Measurements from ENCODE around the gene OR2Y1. TPM values are rescaled to one million over a fixed set of nuclear protein-coding genes. Genes with fewer than 3 reads are reported as not detected.

OR2Y1 gene
- polyA plus RNA-seq, 1 donor (not counting 4 experiments of a cell fraction or from before 2014, with no cell fraction given): not detected

- Histone ChIP-seq H3K36me3 (ENCODE audit: control insufficient read depth in 2 of 2, extremely low read depth in 1 of 2, insufficient read depth in 2 of 2, low read length in 2 of 2) (no peaks in the 10 kb centered on the region), H3K9me1 (ENCODE audit: control insufficient read depth, extremely low read depth, insufficient read depth, low read length) (no peaks in the 10 kb centered on the region), H2AFZ (ENCODE audit: control insufficient read depth, low read length) (no peak overlapping the region), H3K9ac (ENCODE audit: control insufficient read depth, extremely low read depth, insufficient read depth, low read length) (no peak overlapping the region), H3K27me3 (ENCODE audit: control insufficient read depth, extremely low read depth, insufficient read depth, low read length) (no peaks in the 10 kb centered on the region), H3K9me3 (ENCODE audit: control insufficient read depth, low read depth, low read length) (no peaks in the 10 kb centered on the region), H4K20me1 (ENCODE audit: control insufficient read depth, extremely low read depth, insufficient read depth, low read length) (no peaks in the 10 kb centered on the region), H3K4me3 (ENCODE audit: control insufficient read depth in 2 of 3, extremely low read depth in 1 of 3, insufficient read depth in 2 of 3, low read depth in 1 of 3, low read length in 3 of 3) (no peak overlapping the region), H3K4me1 (ENCODE audit: control insufficient read depth, extremely low read depth, insufficient read depth, low read length) (no peaks in the 10 kb centered on the region), H3K27ac (ENCODE audit: control insufficient read depth, insufficient read depth, low read length) (no peak overlapping the region), H3K79me2 (ENCODE audit: control insufficient read depth, insufficient read depth, low read length) (no peaks in the 10 kb centered on the region), H3K4me2 (ENCODE audit: control insufficient read depth, extremely low read depth, insufficient read depth, low read depth, low read length) (no peak overlapping the region)
- FAIRE-seq: no peak
- no peak for DNase-seq (ENCODE audit: low read depth, low spot score)
- dilution Hi-C loops (cut with MboI; ENCODE audit: extremely low pct_ligation_motif_present, low sequenced_read_pairs): no loop called here
- no peak for TF ChIP-seq EZH2 (IDR thresholded peaks at IDR 0.05; ENCODE audit: low read length)
- TF ChIP-seq CTCF (optimal IDR thresholded peaks at IDR 0.05 in 1 of 3, IDR thresholded peaks at IDR 0.05 in 1 of 3, conservative IDR thresholded peaks at IDR 0.05 in 1 of 3; ENCODE audit: extremely low read depth in 1 of 3, insufficient read depth in 2 of 3, low read length in 3 of 3): no peak
Observed at GRCh38 chr5:180699042-180699441, 40.8 kb downstream of the OR2Y1 start.

- no peak overlapping the region for H3K27ac ChIP-seq (ENCODE audit: control insufficient read depth, insufficient read depth, low read length)
- H3K9ac ChIP-seq (ENCODE audit: control insufficient read depth, extremely low read depth, insufficient read depth, low read length): no peak overlapping the region
- H3K79me2 ChIP-seq (ENCODE audit: control insufficient read depth, insufficient read depth, low read length): no peaks in the 10 kb centered on the region
- no peaks in the 10 kb centered on the region for H3K9me1 ChIP-seq (ENCODE audit: control insufficient read depth, extremely low read depth, insufficient read depth, low read length)
- H3K4me1 ChIP-seq (ENCODE audit: control insufficient read depth, extremely low read depth, insufficient read depth, low read length): no peaks in the 10 kb centered on the region
- H4K20me1 ChIP-seq (ENCODE audit: control insufficient read depth, extremely low read depth, insufficient read depth, low read length): no peaks in the 10 kb centered on the region
- TF ChIP-seq CTCF (optimal IDR thresholded peaks at IDR 0.05 in 1 of 3, IDR thresholded peaks at IDR 0.05 in 1 of 3, conservative IDR thresholded peaks at IDR 0.05 in 1 of 3; ENCODE audit: extremely low read depth in 1 of 3, insufficient read depth in 2 of 3, low read length in 3 of 3) (no peak), EZH2 (IDR thresholded peaks at IDR 0.05; ENCODE audit: low read length) (no peak)
- no peak for FAIRE-seq
- dilution Hi-C loops (cut with MboI; ENCODE audit: extremely low pct_ligation_motif_present, low sequenced_read_pairs): no loop called here
- H2AFZ ChIP-seq (ENCODE audit: control insufficient read depth, low read length): no peak overlapping the region
- H3K36me3 ChIP-seq (ENCODE audit: control insufficient read depth in 2 of 2, extremely low read depth in 1 of 2, insufficient read depth in 2 of 2, low read length in 2 of 2): no peaks in the 10 kb centered on the region
- no peak for DNase-seq (ENCODE audit: low read depth, low spot score)
- H3K4me3 ChIP-seq (ENCODE audit: control insufficient read depth in 2 of 3, extremely low read depth in 1 of 3, insufficient read depth in 2 of 3, low read depth in 1 of 3, low read length in 3 of 3): no peak overlapping the region
- no peak overlapping the region for H3K4me2 ChIP-seq (ENCODE audit: control insufficient read depth, extremely low read depth, insufficient read depth, low read depth, low read length)
- no peaks in the 10 kb centered on the region for H3K9me3 ChIP-seq (ENCODE audit: control insufficient read depth, low read depth, low read length)
- no peaks in the 10 kb centered on the region for H3K27me3 ChIP-seq (ENCODE audit: control insufficient read depth, extremely low read depth, insufficient read depth, low read length)
Observed at GRCh38 chr5:180696116-180696515, 43.7 kb downstream of the OR2Y1 start.

All from keratinocyte (primary cell).